NCI-H1436 (cell line): ENCODE results near the gene DNAJC17.

Experiments
- DNase-seq: peaks from one replicate; lab custom pipeline; 2025; lab: John Stamatoyannopoulos, UW

The DNAJC17 gene

GRCh38 chr15:40830884-40831283, 23.6 kb upstream of the DNAJC17 start:
- DNase-seq, result peak; percentile 86

GRCh38 chr15:40829115-40829514, 21.8 kb upstream of the DNAJC17 start:
- peak; percentile 21 for DNase-seq

DNA sequence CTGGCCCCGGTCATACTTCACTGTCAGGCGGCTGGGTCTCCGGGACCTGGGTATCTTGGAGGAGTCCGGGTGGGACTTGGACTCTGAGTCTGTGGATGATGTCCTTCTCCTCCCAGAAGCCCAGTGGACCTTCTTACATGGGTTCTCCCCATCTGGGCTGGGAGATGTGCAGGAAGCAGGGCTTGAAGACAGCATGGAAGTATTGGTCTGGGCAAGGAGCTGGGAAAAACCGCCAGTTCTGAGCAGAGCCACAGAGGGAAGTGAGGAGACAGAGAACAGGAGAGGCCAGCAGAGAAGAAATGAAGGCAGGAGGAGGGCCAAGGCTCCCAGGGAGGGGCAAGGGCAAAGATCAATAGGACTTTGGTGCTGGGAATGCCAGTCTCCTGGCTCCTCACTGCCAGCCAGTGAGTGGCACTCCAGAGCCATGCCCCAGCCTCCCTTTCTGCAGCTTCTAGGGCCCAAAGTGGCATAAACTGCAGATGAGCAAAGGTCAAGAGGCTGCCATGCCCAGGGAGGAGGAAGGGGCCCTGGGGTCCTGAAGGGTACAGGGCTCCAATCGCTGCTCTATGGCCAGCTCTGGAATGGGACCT, 21.3 kb upstream of the DNAJC17 start, which contains the start of gene PPP1R14D:
PPP1R14D (minus strand) TSS at position 262 of the 590 bp plus-strand sequence; CDS start at position 195, 67 bp downstream.
- DNase-seq, result no peak

DNA sequence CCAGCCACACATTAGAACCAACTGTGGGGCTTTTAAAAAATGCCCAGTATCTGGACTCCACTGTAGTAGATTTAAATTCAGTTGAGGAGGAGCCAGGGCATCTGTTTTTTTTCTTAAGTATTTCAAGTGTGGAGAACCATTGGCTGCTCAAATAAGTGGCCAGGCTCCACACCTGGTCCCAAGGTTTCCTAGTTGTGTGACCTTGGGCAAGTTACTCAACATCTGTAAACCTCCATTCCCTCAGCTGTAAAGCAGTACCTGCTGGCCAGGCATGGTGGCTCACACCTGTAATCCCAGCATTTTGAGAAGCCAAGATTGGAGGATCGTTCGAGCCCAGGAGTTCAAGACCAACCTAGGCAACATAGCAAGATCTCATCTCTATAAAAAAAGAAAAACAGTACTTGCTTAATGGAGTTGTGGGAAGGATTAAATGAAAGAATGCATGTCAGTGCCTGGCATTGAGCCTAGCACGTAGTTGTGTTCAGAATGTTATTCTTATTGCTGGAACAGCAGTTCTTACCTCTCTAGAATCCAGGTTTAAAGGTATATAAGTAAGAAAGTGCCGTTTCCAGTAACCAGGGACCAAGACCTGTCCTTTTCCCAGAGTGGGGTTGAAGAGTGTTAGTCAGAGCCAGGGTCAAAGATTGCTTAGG, 19.3 kb upstream of the DNAJC17 start:
- DNase-seq, result no peak

GRCh38 chr15:40825661-40826422, 18.6 kb upstream of the DNAJC17 start:
- DNase-seq, result no peak

DNA sequence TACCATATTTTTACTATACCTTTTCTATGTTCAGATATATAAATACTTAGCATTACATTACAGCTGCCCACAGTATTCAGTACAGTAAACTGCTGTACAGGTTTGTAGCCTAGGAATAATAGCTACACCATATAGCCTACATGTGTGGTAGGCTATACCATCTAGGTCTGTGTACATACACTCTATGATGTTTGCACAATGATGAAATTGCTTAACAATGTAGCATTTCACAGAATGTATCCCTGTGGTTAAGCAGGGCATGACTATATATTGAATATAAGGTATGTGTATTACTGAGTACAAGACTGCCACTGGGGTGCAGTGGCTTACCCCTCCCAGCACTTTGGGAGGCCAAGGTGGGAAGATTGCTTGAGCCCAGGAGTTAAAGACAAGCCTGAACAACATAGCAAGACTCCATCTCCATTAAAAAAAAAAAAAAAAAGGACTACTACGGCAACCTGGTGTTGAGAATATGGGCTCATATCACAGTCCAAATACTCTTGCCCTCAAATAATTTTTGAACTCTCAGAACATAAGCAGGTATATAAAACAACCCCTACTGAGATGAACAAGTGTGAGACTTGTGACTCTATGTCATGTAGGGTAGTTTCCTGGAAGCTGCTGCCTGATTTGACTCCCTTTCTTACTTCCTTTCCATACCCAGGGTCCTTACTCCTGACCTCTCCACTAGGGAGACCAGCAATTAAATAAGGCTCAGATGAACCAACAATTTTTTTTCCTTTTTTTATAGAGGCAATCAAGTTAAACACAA, 16.5 kb upstream of the DNAJC17 start:
- DNase-seq, result no peak

DNA sequence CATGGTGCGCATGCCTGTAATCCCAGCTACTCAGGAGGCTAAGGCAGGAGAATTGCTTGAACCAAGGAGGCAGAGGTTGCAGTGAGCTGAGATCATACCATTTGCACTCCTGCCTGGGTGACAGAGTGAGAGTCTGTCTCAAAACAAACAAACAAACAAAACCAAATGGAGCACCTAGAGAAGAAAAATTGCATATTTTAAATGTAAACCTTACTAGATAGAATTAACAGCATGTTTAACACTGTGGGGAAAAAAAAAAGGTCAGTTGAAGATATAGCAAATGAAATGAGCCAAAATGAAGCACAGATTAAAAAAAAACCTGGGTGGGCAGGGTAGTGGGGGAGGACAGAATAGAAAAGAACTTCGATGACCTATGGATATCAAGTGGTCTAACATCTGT, 13.9 kb upstream of the DNAJC17 start:
- DNase-seq, result no peak

DNA sequence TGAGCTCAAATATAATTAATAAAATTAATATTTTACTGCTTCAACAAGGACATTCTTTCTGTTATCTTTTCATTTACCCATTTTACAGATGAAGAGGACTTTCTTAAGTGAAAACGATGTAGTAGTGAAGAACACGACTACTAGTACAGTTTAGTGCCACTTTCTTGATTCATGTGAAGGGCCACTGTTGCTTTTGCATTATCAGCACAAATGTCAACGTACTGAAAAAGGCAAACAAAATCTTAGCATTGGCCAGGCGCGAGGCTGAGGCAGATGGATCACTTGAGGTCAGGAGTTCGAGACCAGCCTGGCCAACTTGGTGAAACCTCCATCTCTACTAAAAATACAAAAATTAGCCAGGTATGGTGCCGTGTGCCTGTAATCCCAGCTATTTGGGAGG, 11.8 kb upstream of the DNAJC17 start:
- DNase-seq, result no peak

GRCh38 chr15:40815042-40815698, 7.9 kb upstream of the DNAJC17 start:
- DNase-seq, result no peak

DNA sequence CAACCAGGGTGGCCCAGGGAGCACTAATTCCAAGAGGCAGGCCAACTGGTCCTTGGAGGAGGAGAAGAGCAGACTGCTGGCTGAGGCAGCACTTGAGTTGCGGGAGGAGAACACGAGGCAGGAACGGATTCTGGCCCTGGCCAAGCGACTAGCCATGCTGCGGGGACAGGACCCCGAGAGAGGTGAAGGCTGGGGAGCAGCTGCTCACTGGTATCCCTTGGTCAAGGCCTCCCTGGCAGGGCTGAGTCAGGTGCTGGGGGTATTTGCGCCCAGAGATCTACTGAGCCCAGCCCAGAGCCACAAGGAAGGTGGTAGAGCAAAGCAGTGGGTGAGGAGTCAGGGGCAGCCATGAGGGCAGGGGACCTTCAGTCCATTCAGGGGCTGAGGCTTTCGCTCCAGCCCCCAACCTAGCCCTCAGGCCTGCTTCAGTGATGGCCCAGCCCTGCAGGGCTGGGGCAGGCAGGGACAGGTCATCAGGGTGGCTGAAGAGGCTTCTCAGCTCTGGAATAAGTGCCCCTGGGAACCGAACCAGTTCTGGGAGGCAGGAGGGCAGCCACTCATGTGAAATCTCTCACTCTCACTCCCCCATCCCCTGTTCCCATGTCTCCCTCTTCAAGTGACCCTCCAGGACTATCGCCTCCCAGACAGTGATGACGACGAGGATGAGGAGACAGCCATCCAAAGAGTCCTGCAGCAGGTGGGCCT, 5.6 kb upstream of the DNAJC17 start:
- DNase-seq, result no peak

- no peak for DNase-seq
Measured at GRCh38 chr15:40808861-40809450, 1.7 kb upstream of the DNAJC17 start.

DNA sequence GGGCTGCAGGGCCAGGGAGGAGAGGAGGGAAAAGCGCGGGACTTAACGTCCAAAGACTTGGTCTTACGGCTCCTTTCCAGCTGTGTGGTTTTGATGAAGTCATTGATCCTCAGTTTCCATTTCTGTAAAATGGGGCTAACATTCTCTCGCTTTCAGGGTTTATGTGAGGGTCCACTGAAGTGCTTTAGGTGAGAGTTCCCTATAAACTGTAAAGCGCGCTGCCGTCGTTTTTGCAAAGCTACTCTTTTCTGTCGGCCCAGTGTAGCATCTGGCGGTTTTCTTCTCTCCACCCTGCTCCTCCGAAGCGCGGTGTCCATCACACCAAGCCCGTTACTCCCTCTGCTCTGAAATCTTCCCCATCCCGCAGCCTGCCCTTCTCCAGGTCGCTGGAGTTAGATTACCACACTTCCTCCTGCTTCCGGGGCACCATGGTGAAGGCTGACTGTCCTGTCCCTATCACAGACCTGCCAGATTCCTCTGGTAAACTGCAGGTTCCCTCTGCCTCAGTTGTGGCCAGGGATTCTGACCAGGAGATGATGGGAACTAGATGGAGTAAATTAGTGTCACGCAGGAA, 702 bp upstream of the DNAJC17 start:
- no peak for DNase-seq

- no peak for DNase-seq
Measured at GRCh38 chr15:40806672-40807027, 623 bp downstream of the DNAJC17 start.

DNA sequence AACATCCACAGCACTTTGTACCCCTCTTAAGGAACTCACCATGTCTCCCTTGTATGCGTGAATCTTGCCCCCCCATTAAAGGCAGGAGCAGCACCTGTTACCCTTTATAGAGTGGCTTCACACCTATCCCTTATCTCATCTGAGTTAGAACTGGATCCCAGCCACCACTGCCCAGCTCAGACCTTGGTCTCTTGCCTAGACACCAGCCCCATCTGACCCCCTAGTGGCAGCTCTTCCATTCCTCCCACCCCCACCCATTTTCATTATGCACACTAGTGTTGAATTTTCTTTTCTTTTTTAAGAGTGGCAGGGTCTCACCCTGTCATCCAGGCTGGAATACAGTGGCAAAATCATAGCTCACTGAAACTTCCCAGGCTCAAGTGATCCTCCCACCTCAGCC, 3.6 kb downstream of the DNAJC17 start:
- DNase-seq, result no peak

- DNase-seq, result no peak
Measured at GRCh38 chr15:40803076-40803475, 4.2 kb downstream of the DNAJC17 start.

DNA sequence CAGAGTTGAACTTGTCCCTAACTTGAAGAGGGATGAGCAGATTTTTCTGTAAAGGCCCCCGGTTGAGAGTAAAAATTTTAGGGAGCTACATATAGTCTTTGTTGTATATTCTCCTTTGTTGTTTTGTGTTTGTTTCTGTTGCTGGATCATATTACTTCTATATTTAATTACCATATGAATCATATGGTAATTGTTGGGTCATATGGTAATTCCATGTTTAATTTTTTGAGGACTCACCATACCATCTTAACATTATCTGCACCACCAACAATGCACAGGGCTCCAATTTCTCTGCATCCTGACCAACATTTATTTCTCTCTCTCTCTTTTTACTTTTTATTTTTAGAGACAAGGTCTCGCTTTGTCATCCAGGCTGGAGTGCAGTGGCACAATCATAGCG, 7.8 kb downstream of the DNAJC17 start:
- no peak for DNase-seq

GRCh38 chr15:40796512-40796911, 10.8 kb downstream of the DNAJC17 start:
- DNase-seq, result no peak

DNA sequence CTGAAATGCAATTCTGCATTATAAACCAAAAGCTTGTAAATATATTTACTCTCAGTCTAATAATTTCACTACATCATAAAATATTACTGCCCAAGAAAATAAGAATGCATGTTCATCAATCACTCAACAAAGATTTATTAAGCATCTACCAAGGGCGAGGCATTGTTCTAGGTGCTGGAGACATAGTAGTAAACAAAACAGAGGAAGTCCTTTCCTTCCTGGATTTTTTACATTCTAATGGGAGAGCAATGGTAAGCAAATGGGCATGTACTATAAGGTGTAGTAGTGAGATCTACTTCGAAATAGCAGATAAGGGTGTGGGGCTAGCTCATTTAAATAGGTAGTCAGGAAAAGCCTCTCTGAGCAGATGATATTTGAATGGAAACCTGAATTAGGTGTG, 11.2 kb downstream of the DNAJC17 start:
- no peak for DNase-seq

DNA sequence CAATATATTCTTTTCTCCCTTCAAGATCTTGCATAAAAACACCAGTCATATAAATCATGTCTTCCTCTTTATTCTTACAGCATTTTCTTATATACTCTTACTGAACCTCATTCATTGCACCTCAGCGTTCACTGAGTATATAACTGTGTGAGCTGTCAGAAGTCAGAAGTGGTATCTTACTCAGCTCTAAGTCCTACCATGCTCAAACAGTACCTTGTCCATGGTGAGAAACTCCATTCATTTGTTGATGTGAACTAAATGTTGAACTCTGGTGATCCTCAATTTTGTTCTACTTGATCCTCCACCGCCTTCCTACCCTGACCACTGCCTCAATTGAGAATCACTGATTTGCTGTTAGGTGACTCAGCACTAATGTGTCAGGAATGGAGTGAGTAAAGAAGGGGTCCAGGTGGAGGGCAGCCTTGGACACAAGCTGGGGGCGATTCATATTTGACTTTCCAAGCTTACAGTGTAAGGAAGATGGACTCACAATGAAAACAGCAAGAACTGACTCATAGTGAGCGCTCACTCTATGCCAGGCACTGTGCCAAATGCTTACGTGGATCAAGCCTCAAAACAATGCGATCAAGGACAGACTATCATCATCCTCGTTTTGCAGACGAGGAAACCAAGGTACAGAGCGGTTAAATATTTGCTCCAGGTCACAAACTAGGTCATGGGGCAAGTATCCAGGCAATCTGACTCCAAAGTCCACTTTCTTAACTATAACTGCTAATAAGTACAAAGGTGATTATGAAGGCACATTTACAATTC, 13.9 kb downstream of the DNAJC17 start:
- DNase-seq, result no peak

- no peak for DNase-seq
Measured at GRCh38 chr15:40792394-40792793, 14.9 kb downstream of the DNAJC17 start.
